Nephron (organoid): ENCODE results near the gene LHFPL2.
"Not testable (repeated sequence)": the region's sequence is repeated elsewhere in the genome, so short reads cannot be mapped to it uniquely, and the experiment has no call there.

Source experiments
- H3K27ac Mint-ChIP-seq, 3 experiments: 2 replicates each; pipeline ENCODE4 v1.8.0; 2020; ENCODE audit warnings: mixed read lengths in 3 of 3, mild to moderate bottlenecking in 2 of 3, moderate library complexity in 1 of 3
- H3K27me3 Mint-ChIP-seq: 2 replicates; pipeline ENCODE4 v1.8.0; 2021; ENCODE audit warnings: low read depth, mild to moderate bottlenecking, moderate library complexity, mixed read lengths
- H3K36me3 Mint-ChIP-seq: 2 replicates; pipeline ENCODE4 v1.8.0; 2020; ENCODE audit warnings: low read depth, mixed read lengths
- H3K4me1 Mint-ChIP-seq: 2 replicates; pipeline ENCODE4 v1.8.0; 2020; ENCODE audit warnings: mixed read lengths
- H3K4me3 Mint-ChIP-seq, 3 experiments: 2 replicates each; pipeline ENCODE4 v1.8.0; 2020; ENCODE audit warnings: mild to moderate bottlenecking in 3 of 3, mixed read lengths in 3 of 3, moderate library complexity in 2 of 3
- H3K9me3 Mint-ChIP-seq: 2 replicates; pipeline ENCODE4 v1.8.0; 2020; ENCODE audit warnings: mixed read lengths
- TF ChIP-seq, protein P1 (sequence below), 3 experiments: fragments of 200-600 bp; sonication (generic); IDR thresholded peaks; one replicate each; pipeline ENCODE4 v1.5.0; 2021; ENCODE audit warnings: antibody characterized with exemption in 3 of 3; ENCODE audit not compliant: unreplicated experiment in 3 of 3

LHFPL2 gene

DNA sequence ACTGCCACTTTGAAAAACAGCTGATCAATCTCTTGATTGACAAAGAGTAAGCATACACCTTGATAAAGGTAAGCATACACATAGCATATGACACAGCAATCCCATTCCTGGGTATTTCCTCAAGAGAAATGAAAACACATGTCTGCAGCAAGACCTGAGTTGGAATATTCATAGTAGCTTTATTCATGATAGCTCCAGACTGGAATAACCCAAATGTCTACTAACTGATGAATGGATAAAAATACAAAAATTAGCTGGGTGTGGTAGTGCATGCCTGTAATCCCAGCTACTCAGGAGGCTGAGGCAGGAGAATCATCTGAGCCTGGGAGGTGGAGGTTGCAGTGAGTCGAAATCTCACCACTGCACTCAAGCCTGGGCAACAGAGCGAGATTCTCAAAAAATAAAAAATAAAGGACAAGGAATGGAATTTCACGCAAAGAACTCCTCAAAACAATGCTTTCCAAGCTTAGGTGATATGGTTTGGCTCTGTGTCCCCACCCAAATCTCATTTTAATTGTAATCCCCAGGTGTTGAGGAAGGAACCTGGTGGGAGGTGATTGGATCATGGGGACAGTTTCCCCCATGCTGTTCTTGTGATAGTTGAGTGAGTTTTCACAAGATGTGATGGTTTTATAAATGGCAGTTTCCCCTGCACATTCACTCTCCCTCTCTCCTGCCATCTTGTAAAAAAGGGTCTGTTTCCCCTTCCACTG lies 41.1 kb upstream of the LHFPL2 start:
- TF ChIP-seq, protein P1, sequence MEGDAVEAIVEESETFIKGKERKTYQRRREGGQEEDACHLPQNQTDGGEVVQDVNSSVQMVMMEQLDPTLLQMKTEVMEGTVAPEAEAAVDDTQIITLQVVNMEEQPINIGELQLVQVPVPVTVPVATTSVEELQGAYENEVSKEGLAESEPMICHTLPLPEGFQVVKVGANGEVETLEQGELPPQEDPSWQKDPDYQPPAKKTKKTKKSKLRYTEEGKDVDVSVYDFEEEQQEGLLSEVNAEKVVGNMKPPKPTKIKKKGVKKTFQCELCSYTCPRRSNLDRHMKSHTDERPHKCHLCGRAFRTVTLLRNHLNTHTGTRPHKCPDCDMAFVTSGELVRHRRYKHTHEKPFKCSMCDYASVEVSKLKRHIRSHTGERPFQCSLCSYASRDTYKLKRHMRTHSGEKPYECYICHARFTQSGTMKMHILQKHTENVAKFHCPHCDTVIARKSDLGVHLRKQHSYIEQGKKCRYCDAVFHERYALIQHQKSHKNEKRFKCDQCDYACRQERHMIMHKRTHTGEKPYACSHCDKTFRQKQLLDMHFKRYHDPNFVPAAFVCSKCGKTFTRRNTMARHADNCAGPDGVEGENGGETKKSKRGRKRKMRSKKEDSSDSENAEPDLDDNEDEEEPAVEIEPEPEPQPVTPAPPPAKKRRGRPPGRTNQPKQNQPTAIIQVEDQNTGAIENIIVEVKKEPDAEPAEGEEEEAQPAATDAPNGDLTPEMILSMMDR (IDR thresholded peaks at IDR 0.05; ENCODE audit: unreplicated experiment in 3 of 3), result no peak
- Mint-ChIP-seq H3K9me3 (peaks cover 20% of the 10 kb centered on the region), H3K4me1 (no peaks in the 10 kb centered on the region), H3K27ac (no peak overlapping the region), H3K36me3 (peaks cover 8% of the 10 kb centered on the region), H3K27me3 (peaks cover 3% of the 10 kb centered on the region), H3K4me3 (no peak overlapping the region)

- H3K4me3 Mint-ChIP-seq, H3K27me3 Mint-ChIP-seq, H3K27ac Mint-ChIP-seq, H3K4me1 Mint-ChIP-seq, H3K36me3 Mint-ChIP-seq: not testable (repeated sequence)
- H3K9me3 Mint-ChIP-seq, result peaks cover 19% of the 10 kb centered on the region
Measured at GRCh38 chr5:78687514-78687913, 38.9 kb upstream of the LHFPL2 start.

- not testable (repeated sequence) for H3K4me1 Mint-ChIP-seq, H3K4me3 Mint-ChIP-seq, H3K27ac Mint-ChIP-seq, H3K27me3 Mint-ChIP-seq, H3K36me3 Mint-ChIP-seq
- peaks cover 17% of the 10 kb centered on the region for H3K9me3 Mint-ChIP-seq
Measured at GRCh38 chr5:78683905-78684304, 35.3 kb upstream of the LHFPL2 start.

- TF ChIP-seq, protein P1 (IDR thresholded peaks at IDR 0.05; ENCODE audit: unreplicated experiment in 3 of 3), result no peak
- H3K36me3 Mint-ChIP-seq, result no peaks in the 10 kb centered on the region
- H3K9me3 Mint-ChIP-seq, result peaks cover 10% of the 10 kb centered on the region
- no peaks in the 10 kb centered on the region for H3K27me3 Mint-ChIP-seq
- H3K4me3 Mint-ChIP-seq, result no peak overlapping the region
- H3K4me1 Mint-ChIP-seq, result peaks cover 11% of the 10 kb centered on the region
- H3K27ac Mint-ChIP-seq, result no peak overlapping the region
Measured at GRCh38 chr5:78679905-78680304, 31.3 kb upstream of the LHFPL2 start.

DNA sequence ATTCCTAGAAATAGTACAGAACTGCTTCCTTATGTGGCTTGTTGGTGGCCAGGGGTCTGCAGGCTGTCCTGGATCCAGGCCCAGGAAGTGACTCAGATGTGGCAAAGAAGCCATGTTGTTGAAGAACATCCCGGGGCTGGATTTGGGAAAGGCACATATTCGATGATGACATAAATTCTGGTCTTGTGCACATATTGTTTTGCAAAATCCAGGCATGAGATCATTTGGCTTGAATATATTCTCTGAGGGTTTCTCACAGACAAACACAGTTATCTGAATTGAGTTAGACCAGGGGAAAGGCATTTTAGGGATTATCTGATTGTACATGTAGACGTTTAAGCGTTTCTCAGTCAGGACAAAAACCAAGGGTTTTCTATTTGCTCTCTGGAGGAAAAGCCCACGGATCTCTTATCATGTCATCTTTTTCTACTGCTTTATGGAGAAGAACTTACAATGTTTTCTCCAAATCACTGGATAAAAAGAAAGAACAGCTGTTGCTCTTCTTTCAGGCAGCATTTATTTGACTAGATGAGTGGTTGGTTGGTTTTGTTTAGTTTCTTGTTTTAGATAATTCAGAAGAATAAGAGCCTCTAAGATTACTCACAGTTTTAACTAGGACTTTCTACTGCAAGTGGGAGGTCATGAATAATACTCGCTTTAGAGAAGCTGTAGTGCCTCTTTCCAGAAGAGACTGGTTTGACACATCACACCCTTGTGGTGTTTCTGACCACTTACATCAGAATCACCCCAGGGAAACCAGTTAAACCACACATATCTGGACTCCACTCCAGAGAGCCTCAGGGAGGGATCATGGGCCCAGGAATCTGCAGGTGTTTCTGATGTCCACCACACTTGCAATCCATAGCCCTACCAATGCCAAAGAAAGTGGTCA lies 29.5 kb upstream of the LHFPL2 start:
- peaks cover 6% of the 10 kb centered on the region for H3K9me3 Mint-ChIP-seq
- peak overlapping the region; percentile 95 to 97 (median 95) for H3K27ac Mint-ChIP-seq
- H3K36me3 Mint-ChIP-seq, result no peaks in the 10 kb centered on the region
- H3K4me1 Mint-ChIP-seq, result peaks cover 11% of the 10 kb centered on the region
- no peaks in the 10 kb centered on the region for H3K27me3 Mint-ChIP-seq
- H3K4me3 Mint-ChIP-seq, result no peak overlapping the region
- TF ChIP-seq, protein P1 (IDR thresholded peaks at IDR 0.05; ENCODE audit: unreplicated experiment in 3 of 3), result no peak

DNA sequence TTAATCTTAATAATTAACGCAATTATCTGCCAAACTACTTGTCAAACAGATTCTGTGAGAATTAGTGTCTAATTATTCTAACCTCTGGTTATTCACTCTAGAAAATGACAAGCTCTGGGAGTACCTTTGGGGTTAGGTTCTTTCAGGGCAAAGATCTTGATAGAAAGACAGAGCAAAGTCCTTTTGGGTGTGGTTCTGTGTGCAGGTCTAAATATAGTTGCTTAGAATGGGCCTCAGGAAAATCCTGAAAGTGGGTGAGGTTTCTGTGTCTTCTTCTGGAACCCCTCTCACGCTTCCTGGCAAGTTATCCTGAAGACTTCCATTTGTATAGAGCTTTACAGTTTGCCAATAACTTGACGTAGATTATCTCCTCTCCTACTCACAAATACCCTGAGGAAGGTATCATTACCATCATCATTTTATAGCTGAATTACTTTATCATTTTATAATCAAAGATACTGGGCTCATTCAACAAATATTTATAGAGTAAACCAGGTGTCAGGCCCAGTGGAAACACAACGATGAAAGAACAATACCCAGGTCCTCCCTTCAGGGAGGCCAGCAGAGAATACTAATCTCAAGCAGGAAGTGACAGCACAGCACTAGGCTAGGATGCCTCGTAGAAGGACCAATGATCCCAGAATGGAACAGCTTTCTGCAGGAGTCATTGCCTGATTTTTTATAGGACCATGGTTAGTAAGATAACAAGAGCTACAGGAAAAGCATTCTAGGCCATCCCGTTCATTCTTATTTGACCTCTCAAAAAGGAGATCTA lies 27.6 kb upstream of the LHFPL2 start:
- Mint-ChIP-seq H3K4me1 (peaks cover 25% of the 10 kb centered on the region), H3K27me3 (no peaks in the 10 kb centered on the region), H3K9me3 (peaks cover 5% of the 10 kb centered on the region), H3K4me3 (no peak overlapping the region), H3K36me3 (no peaks in the 10 kb centered on the region), H3K27ac (peak overlapping the region; percentile 29 to 86 (median 75))
- TF ChIP-seq, protein P1 (IDR thresholded peaks at IDR 0.05; ENCODE audit: unreplicated experiment in 3 of 3), result no peak

DNA sequence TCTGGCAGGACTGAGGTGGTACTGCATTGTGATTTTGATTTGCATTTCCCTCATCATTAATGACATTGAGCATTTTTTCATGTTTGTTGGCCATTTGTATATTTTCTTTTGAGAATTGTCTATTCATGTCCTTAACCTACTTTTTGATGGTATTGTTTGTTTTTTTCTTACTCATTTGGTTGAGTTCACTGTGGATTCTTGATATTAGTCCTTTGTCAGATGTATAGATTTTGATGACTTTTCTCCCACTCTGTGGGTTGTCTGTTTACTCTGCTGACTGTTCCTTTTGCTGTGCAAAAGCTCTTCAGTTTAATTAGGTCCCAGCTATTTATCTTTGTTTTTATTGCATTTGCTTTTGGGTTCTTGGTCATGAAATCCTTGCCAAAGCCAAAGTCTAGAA lies 25.3 kb upstream of the LHFPL2 start:
- H3K9me3 Mint-ChIP-seq, H3K4me3 Mint-ChIP-seq, H3K27me3 Mint-ChIP-seq, H3K36me3 Mint-ChIP-seq, H3K27ac Mint-ChIP-seq: not testable (repeated sequence)
- peaks cover 29% of the 10 kb centered on the region for H3K4me1 Mint-ChIP-seq
